DMS153 treated with DMSO at 0.1 percent for 48 hours (cell line): ENCODE data around the gene KLHL33.
"Not testable (repeated sequence)": the region's sequence is repeated elsewhere in the genome, so short reads cannot be mapped to it uniquely, and the experiment has no call there.

Experiments
- DNase-seq: peaks from one replicate; lab custom pipeline; 2025; ENCODE audit not compliant: unreplicated experiment; lab: John Stamatoyannopoulos, UW

KLHL33 gene

GRCh38 chr14:20452831-20453230, 16.9 kb upstream of the KLHL33 start:
- DNase-seq: not testable (repeated sequence)

- DNase-seq: no peak
Observed at GRCh38 chr14:20446889-20447288, 10.9 kb upstream of the KLHL33 start.

DNA sequence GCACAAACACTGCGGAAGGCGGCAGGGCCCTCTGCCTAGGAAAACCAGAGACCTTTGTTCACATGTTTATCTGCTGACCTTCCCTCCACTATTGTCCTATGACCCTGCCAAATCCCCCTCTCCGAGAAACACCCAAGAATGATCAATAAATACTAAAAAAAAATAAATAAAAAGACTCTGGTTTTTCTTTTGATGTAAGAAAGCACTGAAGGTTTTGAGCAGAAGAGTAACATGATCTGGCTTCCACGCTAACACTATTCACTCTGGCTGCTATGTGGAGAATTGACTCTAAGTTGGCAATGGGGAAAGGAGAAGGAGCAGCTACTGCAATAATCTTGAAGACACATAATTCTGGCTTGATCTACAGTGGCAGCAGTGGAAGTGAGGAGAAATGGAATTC, 7.7 kb upstream of the KLHL33 start:
- not testable (repeated sequence) for DNase-seq

- no peak for DNase-seq
Observed at GRCh38 chr14:20441461-20441860, 5.5 kb upstream of the KLHL33 start.

- no peak for DNase-seq
Observed at GRCh38 chr14:20440882-20441281, 4.9 kb upstream of the KLHL33 start.

DNA sequence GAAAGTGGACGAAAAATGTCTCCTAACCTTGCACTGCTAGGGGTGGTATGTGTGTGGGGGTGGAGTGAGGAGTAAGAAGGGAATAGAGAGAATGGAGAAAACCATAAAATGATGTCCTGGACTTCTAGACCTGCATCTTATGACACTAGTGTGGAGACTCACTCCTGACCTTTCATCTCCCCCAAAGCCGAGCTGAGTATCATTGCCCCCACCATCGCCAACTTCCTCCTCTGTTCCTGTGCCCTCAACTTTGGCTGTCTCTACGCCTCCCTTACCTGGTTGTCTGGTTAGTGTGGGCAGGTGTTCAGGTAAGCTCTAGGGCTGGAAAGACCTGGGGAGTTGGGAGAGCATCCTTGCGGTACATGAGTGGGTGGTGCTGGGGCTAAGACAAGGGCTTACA, 4.5 kb upstream of the KLHL33 start:
- DNase-seq: no peak

GRCh38 chr14:20438664-20439063, 2.7 kb upstream of the KLHL33 start:
- no peak for DNase-seq

DNA sequence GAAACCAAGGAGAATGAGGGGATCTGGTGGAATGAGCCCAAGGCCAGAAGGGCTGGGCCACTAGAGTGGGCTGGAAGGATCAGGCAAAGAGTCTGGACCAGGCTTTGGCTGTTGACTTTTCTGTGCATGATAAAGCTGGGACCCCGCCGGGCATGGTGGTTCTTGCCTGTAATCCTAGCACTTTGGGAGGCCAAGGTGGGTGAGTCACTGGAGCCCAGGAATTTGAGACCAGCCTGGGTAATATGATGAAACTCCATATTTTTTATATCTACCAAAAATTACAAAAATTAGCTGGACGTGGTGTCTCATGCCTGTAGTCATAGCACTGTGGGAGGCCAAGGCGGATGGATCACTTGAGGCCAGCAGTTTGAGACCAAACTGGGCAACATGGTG, 393 bp upstream of the KLHL33 start:
- DNase-seq: no peak

- DNase-seq: peak; percentile 54
Observed at GRCh38 chr14:20434701-20435581, 1.0 kb downstream of the KLHL33 start.

GRCh38 chr14:20429801-20430669, 5.9 kb downstream of the KLHL33 start:
- DNase-seq: no peak

- no peak for DNase-seq
Observed at GRCh38 chr14:20428802-20429201, 7.2 kb downstream of the KLHL33 start.

DNA sequence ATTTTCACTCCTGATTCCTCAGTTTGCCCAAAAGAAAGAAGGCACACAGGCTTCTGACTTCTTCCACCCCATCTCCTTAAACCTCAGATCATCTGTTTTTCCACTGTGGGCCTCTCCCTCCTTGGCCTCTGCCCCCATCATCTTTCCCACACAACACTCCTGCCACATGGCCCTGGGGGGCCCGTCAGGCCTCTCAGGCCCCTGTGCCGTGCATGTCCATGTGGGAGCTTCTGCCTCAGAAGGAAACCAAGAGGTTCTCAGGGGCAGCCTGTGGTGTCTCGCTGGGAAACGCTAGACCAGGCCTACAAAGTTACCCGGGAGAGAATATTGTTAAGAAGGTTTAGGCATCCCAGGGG, 8.0 kb downstream of the KLHL33 start:
- no peak for DNase-seq

GRCh38 chr14:20427231-20428009, 8.5 kb downstream of the KLHL33 start:
- no peak for DNase-seq

- no peak for DNase-seq
Observed at GRCh38 chr14:20424851-20425250, 11.1 kb downstream of the KLHL33 start.

- DNase-seq: no peak
Observed at GRCh38 chr14:20422886-20423285, 13.1 kb downstream of the KLHL33 start.

DNA sequence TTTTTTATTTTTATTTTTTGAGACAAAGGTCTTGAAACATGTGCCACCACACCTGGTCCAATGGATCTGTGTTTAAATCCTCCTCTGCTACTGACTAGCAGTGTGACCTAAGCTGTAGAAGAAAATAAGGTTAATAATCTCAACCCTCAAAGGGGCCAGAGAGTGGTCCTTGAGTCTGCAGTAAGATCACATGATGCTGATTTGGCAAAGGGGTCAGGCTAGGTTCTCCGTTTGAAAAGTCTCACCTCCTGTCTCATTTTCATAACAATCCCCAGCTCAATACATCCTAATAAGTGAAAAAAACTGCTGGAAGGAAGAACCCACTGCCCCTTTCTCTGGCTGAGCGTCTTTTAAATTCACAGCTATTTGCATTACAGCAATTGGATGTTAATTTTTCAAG, 14.7 kb downstream of the KLHL33 start:
- no peak for DNase-seq

- no peak for DNase-seq
Observed at GRCh38 chr14:20419419-20419818, 16.5 kb downstream of the KLHL33 start.

- no peak for DNase-seq
Observed at GRCh38 chr14:20418501-20418909, 17.5 kb downstream of the KLHL33 start.

DNA sequence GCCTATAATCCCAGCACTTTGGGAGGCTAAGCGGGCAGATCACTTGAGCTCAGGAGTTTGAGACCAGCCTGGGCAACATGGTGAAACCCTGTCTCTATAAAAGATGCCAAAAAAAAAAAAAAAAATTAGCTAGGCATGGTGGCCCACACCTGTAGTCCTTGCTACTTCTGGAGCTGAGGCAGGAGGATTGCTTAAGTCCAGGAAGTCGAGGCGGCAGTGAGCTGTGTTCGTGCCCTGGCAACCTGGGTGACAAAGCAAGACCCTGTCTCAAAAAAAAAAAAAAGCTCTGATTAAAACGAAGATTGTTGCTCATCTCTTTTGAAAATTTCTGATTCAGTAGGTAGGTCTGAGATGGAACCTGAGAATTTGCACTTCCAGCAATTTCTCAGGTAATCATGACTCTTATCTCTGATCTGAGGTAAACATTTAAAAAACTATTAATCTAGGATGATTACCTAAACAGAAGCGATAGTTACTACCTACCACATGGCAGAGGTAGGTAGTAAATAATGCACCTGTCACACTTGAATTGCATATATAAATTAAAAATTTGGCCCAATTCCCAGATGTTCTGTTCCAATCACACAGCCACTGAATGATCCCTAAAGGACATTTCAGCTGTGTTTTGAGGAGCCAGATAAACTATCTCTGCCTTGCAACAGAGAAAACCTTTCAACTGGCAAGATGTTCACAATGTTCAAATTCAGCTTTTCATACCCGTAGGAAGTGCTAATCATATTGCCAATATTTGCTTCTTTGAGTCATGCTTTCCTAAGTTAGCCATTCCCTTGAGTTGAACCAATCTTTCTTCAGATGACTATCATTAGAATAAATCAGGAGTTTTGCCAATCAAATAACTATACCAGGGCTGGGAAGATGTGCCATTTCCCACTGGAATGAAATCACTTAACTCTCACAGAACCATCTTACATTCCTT, 18.4 kb downstream of the KLHL33 start:
- peak; percentile 81 for DNase-seq

GRCh38 chr14:20416223-20416622, 19.7 kb downstream of the KLHL33 start:
- DNase-seq: no peak
